Nephron (organoid): ENCODE data around the gene GMDS.
A peak's percentile ranks its signal among the peaks of the same experiment; 100 is the strongest.

Experiments used
- H3K27ac Mint-ChIP-seq, 3 experiments: 2 replicates each; pipeline ENCODE4 v1.8.0; 2020; ENCODE audit warnings: mixed read lengths in 3 of 3, mild to moderate bottlenecking in 2 of 3, moderate library complexity in 1 of 3
- H3K27me3 Mint-ChIP-seq: 2 replicates; pipeline ENCODE4 v1.8.0; 2021; ENCODE audit warnings: low read depth, mild to moderate bottlenecking, moderate library complexity, mixed read lengths
- H3K36me3 Mint-ChIP-seq: 2 replicates; pipeline ENCODE4 v1.8.0; 2020; ENCODE audit warnings: low read depth, mixed read lengths
- H3K4me1 Mint-ChIP-seq: 2 replicates; pipeline ENCODE4 v1.8.0; 2020; ENCODE audit warnings: mixed read lengths
- H3K4me3 Mint-ChIP-seq, 3 experiments: 2 replicates each; pipeline ENCODE4 v1.8.0; 2020; ENCODE audit warnings: mild to moderate bottlenecking in 3 of 3, mixed read lengths in 3 of 3, moderate library complexity in 2 of 3
- H3K9me3 Mint-ChIP-seq: 2 replicates; pipeline ENCODE4 v1.8.0; 2020; ENCODE audit warnings: mixed read lengths
- TF ChIP-seq, protein P1 (sequence below), 3 experiments: fragments of 200-600 bp; sonication (generic); IDR thresholded peaks; one replicate each; pipeline ENCODE4 v1.5.0; 2021; ENCODE audit warnings: antibody characterized with exemption in 3 of 3; ENCODE audit not compliant: unreplicated experiment in 3 of 3

Gene GMDS

DNA sequence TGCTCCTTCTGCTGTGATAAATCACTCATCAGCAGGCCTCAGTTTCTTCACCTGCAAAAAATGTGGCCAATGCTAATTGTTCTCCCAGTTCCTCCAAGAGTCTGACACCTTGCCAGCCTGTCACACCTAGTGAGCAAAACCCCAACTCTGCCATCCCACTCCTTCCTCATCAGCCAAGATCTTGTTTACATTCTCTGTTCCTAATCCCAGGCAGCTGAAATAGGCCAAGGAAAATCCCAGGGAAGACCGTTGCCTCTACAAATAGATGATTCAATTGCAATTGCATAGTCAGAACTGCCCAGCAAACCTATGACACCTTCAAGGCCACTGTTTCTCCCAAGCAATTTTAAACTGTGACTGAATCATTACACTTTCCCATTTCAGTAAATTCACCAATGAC lies 78.7 kb downstream of the GMDS start:
- H3K4me1 Mint-ChIP-seq, result peaks cover 1% of the 10 kb centered on the region
- no peaks in the 10 kb centered on the region for H3K9me3 Mint-ChIP-seq
- no peaks in the 10 kb centered on the region for H3K27me3 Mint-ChIP-seq
- no peaks in the 10 kb centered on the region for H3K36me3 Mint-ChIP-seq
- H3K27ac Mint-ChIP-seq, result no peak overlapping the region
- TF ChIP-seq, protein P1, sequence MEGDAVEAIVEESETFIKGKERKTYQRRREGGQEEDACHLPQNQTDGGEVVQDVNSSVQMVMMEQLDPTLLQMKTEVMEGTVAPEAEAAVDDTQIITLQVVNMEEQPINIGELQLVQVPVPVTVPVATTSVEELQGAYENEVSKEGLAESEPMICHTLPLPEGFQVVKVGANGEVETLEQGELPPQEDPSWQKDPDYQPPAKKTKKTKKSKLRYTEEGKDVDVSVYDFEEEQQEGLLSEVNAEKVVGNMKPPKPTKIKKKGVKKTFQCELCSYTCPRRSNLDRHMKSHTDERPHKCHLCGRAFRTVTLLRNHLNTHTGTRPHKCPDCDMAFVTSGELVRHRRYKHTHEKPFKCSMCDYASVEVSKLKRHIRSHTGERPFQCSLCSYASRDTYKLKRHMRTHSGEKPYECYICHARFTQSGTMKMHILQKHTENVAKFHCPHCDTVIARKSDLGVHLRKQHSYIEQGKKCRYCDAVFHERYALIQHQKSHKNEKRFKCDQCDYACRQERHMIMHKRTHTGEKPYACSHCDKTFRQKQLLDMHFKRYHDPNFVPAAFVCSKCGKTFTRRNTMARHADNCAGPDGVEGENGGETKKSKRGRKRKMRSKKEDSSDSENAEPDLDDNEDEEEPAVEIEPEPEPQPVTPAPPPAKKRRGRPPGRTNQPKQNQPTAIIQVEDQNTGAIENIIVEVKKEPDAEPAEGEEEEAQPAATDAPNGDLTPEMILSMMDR (IDR thresholded peaks at IDR 0.05; ENCODE audit: unreplicated experiment in 3 of 3), result no peak
- no peak overlapping the region for H3K4me3 Mint-ChIP-seq

DNA sequence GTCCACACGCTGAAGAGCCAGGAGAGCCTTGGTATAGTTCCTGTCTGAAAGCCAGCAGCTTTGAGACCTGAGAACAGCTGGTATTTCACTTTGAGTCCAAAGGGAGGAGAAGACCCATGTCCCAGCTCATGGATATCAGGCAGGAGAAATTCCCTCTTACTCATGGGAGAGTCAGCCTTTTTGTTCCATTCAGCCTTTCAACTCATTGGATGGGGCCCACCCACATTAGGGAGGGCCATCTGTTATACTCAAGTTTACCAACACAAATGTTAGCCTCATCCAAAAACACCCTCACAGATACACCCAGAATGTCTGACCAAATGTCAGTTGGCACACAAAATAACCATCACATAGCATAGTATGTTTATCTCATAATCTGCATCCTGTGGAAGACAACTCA lies 80.1 kb downstream of the GMDS start:
- TF ChIP-seq, protein P1 (IDR thresholded peaks at IDR 0.05; ENCODE audit: unreplicated experiment in 3 of 3), result no peak
- Mint-ChIP-seq H3K9me3 (no peaks in the 10 kb centered on the region), H3K36me3 (no peaks in the 10 kb centered on the region), H3K4me3 (no peak overlapping the region), H3K27me3 (no peaks in the 10 kb centered on the region), H3K27ac (no peak overlapping the region), H3K4me1 (no peaks in the 10 kb centered on the region)

DNA sequence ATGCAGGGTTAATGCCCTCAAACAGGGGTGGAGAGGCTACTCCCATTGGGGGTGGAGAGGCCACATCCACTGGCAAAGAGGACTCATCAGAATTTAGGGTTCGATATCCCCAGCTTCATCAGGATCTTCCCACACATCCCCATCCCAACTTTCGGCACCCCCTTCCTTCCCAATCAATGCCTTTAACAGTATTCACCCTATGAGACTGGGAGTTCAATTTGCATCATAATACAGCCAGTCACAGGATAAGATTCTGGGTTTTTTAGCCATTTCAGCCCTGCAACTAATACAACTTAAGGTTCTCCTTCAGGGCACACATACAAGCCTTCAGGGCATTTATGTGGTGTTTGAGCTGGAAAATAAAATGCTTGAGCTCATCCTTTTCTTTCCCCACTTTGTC lies 80.9 kb downstream of the GMDS start:
- H3K4me3 Mint-ChIP-seq, result no peak overlapping the region
- H3K4me1 Mint-ChIP-seq, result no peaks in the 10 kb centered on the region
- TF ChIP-seq, protein P1 (IDR thresholded peaks at IDR 0.05; ENCODE audit: unreplicated experiment in 3 of 3), result no peak
- H3K27me3 Mint-ChIP-seq, result no peaks in the 10 kb centered on the region
- H3K9me3 Mint-ChIP-seq, result no peaks in the 10 kb centered on the region
- H3K36me3 Mint-ChIP-seq, result no peaks in the 10 kb centered on the region
- no peak overlapping the region for H3K27ac Mint-ChIP-seq

DNA sequence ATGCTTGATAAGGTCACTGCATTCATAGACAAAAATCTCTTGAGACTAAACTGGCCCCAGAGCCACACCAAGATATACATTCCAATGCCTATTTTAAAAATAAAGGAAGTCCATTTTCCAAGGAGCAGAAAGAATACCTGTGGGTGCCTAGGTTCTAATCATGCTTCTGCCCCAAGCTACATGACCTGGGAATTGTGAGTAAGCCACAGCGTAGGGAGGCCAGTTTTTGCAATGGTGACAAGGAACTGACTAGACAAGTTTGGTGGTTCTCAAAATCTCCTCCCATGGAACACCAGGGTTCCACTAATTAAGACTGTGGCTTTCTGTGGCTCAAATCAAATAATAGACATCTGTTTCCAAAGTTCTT lies 83.3 kb downstream of the GMDS start:
- no peaks in the 10 kb centered on the region for H3K9me3 Mint-ChIP-seq
- no peak overlapping the region for H3K27ac Mint-ChIP-seq
- H3K36me3 Mint-ChIP-seq, result no peaks in the 10 kb centered on the region
- H3K4me3 Mint-ChIP-seq, result no peak overlapping the region
- H3K4me1 Mint-ChIP-seq, result peaks cover 3% of the 10 kb centered on the region
- H3K27me3 Mint-ChIP-seq, result no peaks in the 10 kb centered on the region
- TF ChIP-seq, protein P1 (IDR thresholded peaks at IDR 0.05; ENCODE audit: unreplicated experiment in 3 of 3), result no peak

DNA sequence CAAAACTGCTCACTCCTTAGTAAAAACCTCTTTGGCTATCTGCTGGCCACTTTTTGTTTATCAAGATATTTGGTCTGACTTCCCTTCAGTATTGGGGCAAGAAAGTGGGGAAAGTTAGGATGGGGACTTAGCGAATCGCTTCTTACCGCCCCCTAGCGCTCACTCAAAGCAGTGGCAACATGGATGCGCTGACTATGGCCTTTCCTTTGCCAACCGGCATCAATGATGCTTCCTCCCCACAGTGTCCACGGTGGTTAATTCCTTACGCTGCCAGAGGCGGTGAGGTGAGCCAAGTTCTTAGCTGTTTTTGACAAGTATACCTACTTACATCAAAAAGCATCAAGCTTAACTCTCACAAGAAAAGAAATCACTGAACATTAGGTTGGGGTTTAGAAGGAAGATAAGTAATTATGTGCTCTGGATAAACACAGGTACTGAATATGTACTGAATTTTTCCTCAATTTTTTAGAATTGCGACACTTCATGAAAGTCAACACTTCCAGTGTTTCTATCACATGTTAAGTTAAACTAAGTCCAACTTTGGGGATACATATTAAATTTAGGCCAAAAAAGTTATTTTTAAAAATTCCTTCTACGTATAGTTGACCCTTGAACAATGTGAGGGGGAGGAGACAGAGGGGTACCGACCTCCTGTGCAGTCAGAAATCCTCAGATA lies 86.7 kb downstream of the GMDS start:
- Mint-ChIP-seq H3K27ac (no peak overlapping the region), H3K4me3 (no peak overlapping the region), H3K9me3 (no peaks in the 10 kb centered on the region), H3K36me3 (no peaks in the 10 kb centered on the region), H3K27me3 (no peaks in the 10 kb centered on the region), H3K4me1 (peaks cover 3% of the 10 kb centered on the region)
- TF ChIP-seq, protein P1 (IDR thresholded peaks at IDR 0.05; ENCODE audit: unreplicated experiment in 3 of 3), result peak; percentile 29 to 46 (median 33)

DNA sequence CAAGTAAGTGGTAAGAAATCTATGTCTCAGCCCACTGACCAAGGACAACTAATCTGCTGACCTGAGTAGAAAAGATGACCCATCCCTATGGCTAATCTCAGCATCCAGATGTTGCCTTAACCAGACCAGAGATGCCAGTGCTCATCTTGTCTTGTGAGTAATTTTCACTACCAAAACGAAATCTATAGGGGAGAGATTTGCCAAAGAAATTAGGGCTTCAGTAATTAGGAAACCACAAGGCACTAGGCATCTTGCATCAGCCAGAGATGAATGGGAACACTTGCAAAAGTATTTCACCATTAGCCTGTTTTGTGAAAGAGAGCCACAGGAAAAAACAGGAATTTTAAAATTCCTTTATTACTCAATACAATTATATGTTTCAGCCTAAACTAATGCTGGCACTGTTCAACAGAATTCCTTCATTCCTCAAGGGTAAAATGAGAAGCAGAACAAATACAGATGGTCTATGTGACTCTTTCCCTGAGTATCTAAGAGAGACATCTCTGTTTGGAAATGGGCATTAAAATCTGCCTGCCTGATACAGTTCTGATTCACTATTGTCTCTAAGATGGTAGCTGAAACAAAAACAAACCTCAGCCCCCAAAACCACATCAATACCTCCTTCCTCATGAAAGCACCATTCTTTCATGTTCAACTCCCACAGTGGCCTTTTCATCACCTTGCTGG lies 87.8 kb downstream of the GMDS start:
- Mint-ChIP-seq H3K4me1 (peaks cover 3% of the 10 kb centered on the region), H3K27ac (no peak overlapping the region), H3K36me3 (no peaks in the 10 kb centered on the region), H3K9me3 (no peaks in the 10 kb centered on the region), H3K4me3 (no peak overlapping the region), H3K27me3 (no peaks in the 10 kb centered on the region)
- TF ChIP-seq, protein P1 (IDR thresholded peaks at IDR 0.05; ENCODE audit: unreplicated experiment in 3 of 3), result no peak
